NT2/D1 (cell line): ENCODE measurements around the gene EEFSEC.

ENCODE experiments used
- YY1 ChIP-seq: IDR thresholded peaks from 2 replicates; pipeline ENCODE4 v1.6.1; 2011; ENCODE audit not compliant: insufficient read length, insufficient read depth
- ZNF274 ChIP-seq: IDR thresholded peaks from 2 replicates; pipeline ENCODE4 v1.6.1; 2011; ENCODE audit warnings: mild to moderate bottlenecking, low read depth, low read length

DNA sequence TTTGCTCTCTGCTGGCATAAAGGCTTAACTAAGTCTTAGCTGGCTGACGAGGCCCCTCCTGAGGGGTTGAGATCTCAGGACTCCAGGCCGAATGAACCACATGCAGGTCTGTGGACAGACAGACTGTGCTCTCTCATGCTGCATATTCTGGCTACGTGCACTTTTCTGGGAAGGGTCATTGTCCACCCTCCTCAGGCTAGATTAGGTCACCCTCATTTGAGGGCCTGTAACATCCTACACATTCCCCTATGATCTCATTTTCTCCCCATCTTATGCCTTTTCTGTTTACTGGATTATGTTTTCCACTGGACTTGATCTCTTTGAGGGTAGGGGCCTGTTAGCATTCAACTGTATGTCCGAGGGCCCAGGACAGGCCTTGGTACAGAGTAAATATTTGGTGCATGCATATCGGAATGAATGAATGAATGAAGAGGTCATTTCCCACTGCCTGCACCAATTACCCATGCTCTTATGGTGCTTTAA lies 13.7 kb downstream of the EEFSEC start:
- TF ChIP-seq YY1 (no peak), ZNF274 (no peak)
